HEK293 (cell line): ENCODE measurements around the gene KCNK17.

Experiments
- YY1 ChIP-seq: fragments of 450-650 bp; formaldehyde crosslinking; IDR thresholded peaks from 2 replicates; pipeline ENCODE4 v1.5.1; 2018; ENCODE audit warnings: missing biosample characterization, missing genetic modification characterization
- ZNF132 ChIP-seq: fragments of 450-650 bp; formaldehyde crosslinking; IDR thresholded peaks from 2 replicates; pipeline ENCODE4 v1.5.1; 2017; ENCODE audit warnings: missing biosample characterization, missing genetic modification characterization, borderline replicate concordance
- ZNF350 ChIP-seq: fragments of 450-650 bp; formaldehyde crosslinking; IDR thresholded peaks from 2 replicates; pipeline ENCODE4 v1.5.0; 2017; ENCODE audit warnings: missing biosample characterization, mild to moderate bottlenecking, missing genetic modification characterization
- ZNF600 ChIP-seq: fragments of 450-650 bp; formaldehyde crosslinking; IDR thresholded peaks from 2 replicates; pipeline ENCODE4 v1.5.1; 2016; ENCODE audit warnings: missing biosample characterization, missing genetic modification characterization
- TF ChIP-seq, protein P1 (sequence below): fragments of 450-650 bp; formaldehyde crosslinking; IDR thresholded peaks from 2 replicates; pipeline ENCODE4 v1.5.1; 2016; ENCODE audit warnings: missing biosample characterization, missing genetic modification characterization
- TF ChIP-seq, protein P2 (sequence below): fragments of 450-650 bp; formaldehyde crosslinking; IDR thresholded peaks from 2 replicates; pipeline ENCODE4 v1.5.1; 2016; ENCODE audit warnings: missing biosample characterization, missing genetic modification characterization

DNA sequence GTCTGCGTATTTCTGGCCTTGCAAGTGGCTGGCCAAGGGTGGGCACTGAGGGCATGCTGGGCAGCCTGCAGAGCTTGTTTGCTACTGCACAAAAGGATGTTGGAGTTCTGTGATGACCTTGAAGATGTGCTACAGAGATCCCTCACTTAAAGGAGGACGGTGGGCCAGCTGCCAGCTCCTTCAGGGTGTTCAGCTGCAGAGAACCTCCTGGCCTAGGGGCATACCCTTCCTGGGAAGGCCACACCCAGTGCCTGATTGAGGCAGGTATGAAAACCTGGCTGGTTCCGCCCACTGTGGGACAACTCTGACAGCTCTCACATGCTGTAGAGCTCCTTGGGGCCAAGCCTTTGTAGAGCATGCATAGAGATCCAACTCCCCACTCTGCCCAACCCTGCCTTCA lies 3.0 kb upstream of the KCNK17 start:
- TF ChIP-seq, protein P1, sequence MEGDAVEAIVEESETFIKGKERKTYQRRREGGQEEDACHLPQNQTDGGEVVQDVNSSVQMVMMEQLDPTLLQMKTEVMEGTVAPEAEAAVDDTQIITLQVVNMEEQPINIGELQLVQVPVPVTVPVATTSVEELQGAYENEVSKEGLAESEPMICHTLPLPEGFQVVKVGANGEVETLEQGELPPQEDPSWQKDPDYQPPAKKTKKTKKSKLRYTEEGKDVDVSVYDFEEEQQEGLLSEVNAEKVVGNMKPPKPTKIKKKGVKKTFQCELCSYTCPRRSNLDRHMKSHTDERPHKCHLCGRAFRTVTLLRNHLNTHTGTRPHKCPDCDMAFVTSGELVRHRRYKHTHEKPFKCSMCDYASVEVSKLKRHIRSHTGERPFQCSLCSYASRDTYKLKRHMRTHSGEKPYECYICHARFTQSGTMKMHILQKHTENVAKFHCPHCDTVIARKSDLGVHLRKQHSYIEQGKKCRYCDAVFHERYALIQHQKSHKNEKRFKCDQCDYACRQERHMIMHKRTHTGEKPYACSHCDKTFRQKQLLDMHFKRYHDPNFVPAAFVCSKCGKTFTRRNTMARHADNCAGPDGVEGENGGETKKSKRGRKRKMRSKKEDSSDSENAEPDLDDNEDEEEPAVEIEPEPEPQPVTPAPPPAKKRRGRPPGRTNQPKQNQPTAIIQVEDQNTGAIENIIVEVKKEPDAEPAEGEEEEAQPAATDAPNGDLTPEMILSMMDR (tag by site-specific recombination): no peak
- TF ChIP-seq, protein P2, sequence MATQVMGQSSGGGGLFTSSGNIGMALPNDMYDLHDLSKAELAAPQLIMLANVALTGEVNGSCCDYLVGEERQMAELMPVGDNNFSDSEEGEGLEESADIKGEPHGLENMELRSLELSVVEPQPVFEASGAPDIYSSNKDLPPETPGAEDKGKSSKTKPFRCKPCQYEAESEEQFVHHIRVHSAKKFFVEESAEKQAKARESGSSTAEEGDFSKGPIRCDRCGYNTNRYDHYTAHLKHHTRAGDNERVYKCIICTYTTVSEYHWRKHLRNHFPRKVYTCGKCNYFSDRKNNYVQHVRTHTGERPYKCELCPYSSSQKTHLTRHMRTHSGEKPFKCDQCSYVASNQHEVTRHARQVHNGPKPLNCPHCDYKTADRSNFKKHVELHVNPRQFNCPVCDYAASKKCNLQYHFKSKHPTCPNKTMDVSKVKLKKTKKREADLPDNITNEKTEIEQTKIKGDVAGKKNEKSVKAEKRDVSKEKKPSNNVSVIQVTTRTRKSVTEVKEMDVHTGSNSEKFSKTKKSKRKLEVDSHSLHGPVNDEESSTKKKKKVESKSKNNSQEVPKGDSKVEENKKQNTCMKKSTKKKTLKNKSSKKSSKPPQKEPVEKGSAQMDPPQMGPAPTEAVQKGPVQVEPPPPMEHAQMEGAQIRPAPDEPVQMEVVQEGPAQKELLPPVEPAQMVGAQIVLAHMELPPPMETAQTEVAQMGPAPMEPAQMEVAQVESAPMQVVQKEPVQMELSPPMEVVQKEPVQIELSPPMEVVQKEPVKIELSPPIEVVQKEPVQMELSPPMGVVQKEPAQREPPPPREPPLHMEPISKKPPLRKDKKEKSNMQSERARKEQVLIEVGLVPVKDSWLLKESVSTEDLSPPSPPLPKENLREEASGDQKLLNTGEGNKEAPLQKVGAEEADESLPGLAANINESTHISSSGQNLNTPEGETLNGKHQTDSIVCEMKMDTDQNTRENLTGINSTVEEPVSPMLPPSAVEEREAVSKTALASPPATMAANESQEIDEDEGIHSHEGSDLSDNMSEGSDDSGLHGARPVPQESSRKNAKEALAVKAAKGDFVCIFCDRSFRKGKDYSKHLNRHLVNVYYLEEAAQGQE (tag by site-specific recombination): no peak
- TF ChIP-seq ZNF600 (tag by site-specific recombination) (no peak), ZNF132 (tag by site-specific recombination) (no peak), YY1 (no peak), ZNF350 (tag by site-specific recombination) (no peak)
